Fibroblast of lung (primary cell): Measurements from ENCODE around the gene SCN5A. TPM values are rescaled to one million over a fixed set of nuclear protein-coding genes. Genes with fewer than 3 reads are reported as not detected.

Experiments
- DNase-seq, 2 donors: peaks; one replicate each; pipeline versions ENCODE4 v3.0.0 to v3.0.0-alpha.2; 2010; ENCODE audit warnings: low read depth in 2 of 2
- H2AFZ ChIP-seq: 2 replicates; pipeline ENCODE4 v1.5.1; 2012; ENCODE audit warnings: low read length, control low read depth, inconsistent platforms
- H3K27ac ChIP-seq: 2 replicates; pipeline ENCODE4 v1.5.1; 2011; ENCODE audit warnings: low read length, control low read depth; ENCODE audit not compliant: insufficient read depth
- H3K27me3 ChIP-seq: 2 replicates; pipeline ENCODE4 v1.5.1; 2011; ENCODE audit warnings: mild to moderate bottlenecking, low read length; ENCODE audit not compliant: control insufficient read depth, insufficient read depth
- H3K36me3 ChIP-seq: 2 replicates; pipeline ENCODE4 v1.5.1; 2011; ENCODE audit warnings: low read length; ENCODE audit not compliant: control insufficient read depth, insufficient read depth
- H3K4me1 ChIP-seq: 2 replicates; pipeline ENCODE4 v1.5.1; 2011; ENCODE audit warnings: low read length; ENCODE audit not compliant: control insufficient read depth, insufficient read depth; ENCODE audit errors: extremely low read depth
- H3K4me2 ChIP-seq: 2 replicates; pipeline ENCODE4 v1.5.1; 2011; ENCODE audit warnings: low read length, control low read depth; ENCODE audit not compliant: insufficient read depth; ENCODE audit errors: extremely low read depth
- H3K4me3 ChIP-seq, 4 experiments: fragments of 200-600 bp in 1 of 4; sonication (generic) in 1 of 4; replicated peaks in 1 of 4; 2 replicates each; pipeline ENCODE4 v1.5.1; 2011 to 2016; ENCODE audit warnings: low read length in 4 of 4, low read depth in 3 of 4, mild to moderate bottlenecking in 3 of 4, control low read depth in 2 of 4, inconsistent platforms in 1 of 4, mixed read lengths in 1 of 4; ENCODE audit not compliant: insufficient read depth in 1 of 4; ENCODE audit errors: control extremely low read depth in 1 of 4
- H3K79me2 ChIP-seq: 2 replicates; pipeline ENCODE4 v1.5.1; 2012; ENCODE audit warnings: mild to moderate bottlenecking, low read length, inconsistent platforms; ENCODE audit not compliant: control insufficient read depth, insufficient read depth
- H3K9ac ChIP-seq: 2 replicates; pipeline ENCODE4 v1.5.1; 2011; ENCODE audit warnings: mild to moderate bottlenecking, low read length, control low read depth; ENCODE audit not compliant: insufficient read depth
- H3K9me3 ChIP-seq: 2 replicates; pipeline ENCODE4 v1.5.1; 2012; ENCODE audit warnings: low read depth, low read length; ENCODE audit not compliant: control insufficient read depth, insufficient read depth
- H4K20me1 ChIP-seq: 2 replicates; pipeline ENCODE4 v1.5.1; 2011; ENCODE audit warnings: low read length; ENCODE audit not compliant: control insufficient read depth, insufficient read depth; ENCODE audit errors: extremely low read depth
- EZH2 ChIP-seq: IDR thresholded peaks from 2 replicates; pipeline ENCODE4 v1.5.1; 2012; ENCODE audit warnings: low read length, control low read depth, mild to moderate bottlenecking; ENCODE audit errors: missing control alignments
- polyA plus RNA-seq, 2 donors: library from polyadenylated mRNA; depleted of rRNA in 1 of 2; stranded (reverse) in 1 of 2; unstranded in 1 of 2; fragments of >200 nt; gene quantifications; 2 replicates each; pipeline ENCODE4 v1.2.1, GENCODE V29; 2011 to 2012; ENCODE audit warnings: missing spikeins in 1 of 2
- total RNA-seq: library from RNA; depleted of rRNA; stranded (reverse); fragments of >200 nt; gene quantifications from 2 replicates; pipeline ENCODE4 v1.2.1, GENCODE V29; 2014
- TF ChIP-seq, protein P1 (sequence below), 2 donors: IDR thresholded peaks in 1 of 2; conservative IDR thresholded peaks in 1 of 2; 1 replicate in 1 of 2; 2 replicates in 1 of 2; pipeline ENCODE4 v1.5.1; 2011 to 2012; ENCODE audit warnings: low read length in 2 of 2, control low read depth in 1 of 2, inconsistent platforms in 1 of 2, low read depth in 1 of 2, mild to moderate bottlenecking in 1 of 2

Gene SCN5A
- total and polyA plus RNA-seq, 2 donors (not counting 1 experiment from before 2014, with no cell fraction given): 0.27 to 0.50 TPM

DNA sequence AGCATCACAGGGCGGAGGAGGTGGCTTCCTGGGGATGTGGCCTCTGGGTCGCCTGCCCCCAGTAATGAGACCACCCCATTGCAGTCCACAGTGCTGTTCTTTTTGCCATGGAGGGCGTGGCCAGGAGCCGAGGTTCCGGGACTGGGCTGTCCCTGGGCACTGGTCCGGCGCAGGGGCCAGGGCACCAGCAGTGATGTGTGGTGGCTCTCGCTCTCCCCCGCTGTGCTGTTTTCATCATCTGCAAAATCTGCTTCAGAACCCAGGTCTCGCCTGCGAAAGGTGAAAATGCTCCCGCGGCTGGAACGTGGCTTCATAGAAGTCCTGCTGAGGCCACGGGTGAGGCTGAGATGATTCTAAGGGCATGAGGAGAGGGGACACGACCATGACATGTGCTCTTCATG lies 45.8 kb downstream of the SCN5A start:
- no peak overlapping the region for H3K4me3 ChIP-seq
- no peaks in the 10 kb centered on the region for H3K9me3 ChIP-seq
- H3K4me1 ChIP-seq: no peaks in the 10 kb centered on the region
- H3K27ac ChIP-seq: no peak overlapping the region
- H4K20me1 ChIP-seq: no peaks in the 10 kb centered on the region
- no peak for DNase-seq
- H3K36me3 ChIP-seq: no peaks in the 10 kb centered on the region
- H2AFZ ChIP-seq: no peak overlapping the region
- H3K27me3 ChIP-seq: no peaks in the 10 kb centered on the region
- H3K79me2 ChIP-seq: no peaks in the 10 kb centered on the region
- H3K9ac ChIP-seq: no peak overlapping the region
- H3K4me2 ChIP-seq: no peak overlapping the region
- no peak for TF ChIP-seq EZH2
- TF ChIP-seq, protein P1, sequence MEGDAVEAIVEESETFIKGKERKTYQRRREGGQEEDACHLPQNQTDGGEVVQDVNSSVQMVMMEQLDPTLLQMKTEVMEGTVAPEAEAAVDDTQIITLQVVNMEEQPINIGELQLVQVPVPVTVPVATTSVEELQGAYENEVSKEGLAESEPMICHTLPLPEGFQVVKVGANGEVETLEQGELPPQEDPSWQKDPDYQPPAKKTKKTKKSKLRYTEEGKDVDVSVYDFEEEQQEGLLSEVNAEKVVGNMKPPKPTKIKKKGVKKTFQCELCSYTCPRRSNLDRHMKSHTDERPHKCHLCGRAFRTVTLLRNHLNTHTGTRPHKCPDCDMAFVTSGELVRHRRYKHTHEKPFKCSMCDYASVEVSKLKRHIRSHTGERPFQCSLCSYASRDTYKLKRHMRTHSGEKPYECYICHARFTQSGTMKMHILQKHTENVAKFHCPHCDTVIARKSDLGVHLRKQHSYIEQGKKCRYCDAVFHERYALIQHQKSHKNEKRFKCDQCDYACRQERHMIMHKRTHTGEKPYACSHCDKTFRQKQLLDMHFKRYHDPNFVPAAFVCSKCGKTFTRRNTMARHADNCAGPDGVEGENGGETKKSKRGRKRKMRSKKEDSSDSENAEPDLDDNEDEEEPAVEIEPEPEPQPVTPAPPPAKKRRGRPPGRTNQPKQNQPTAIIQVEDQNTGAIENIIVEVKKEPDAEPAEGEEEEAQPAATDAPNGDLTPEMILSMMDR (conservative IDR thresholded peaks at IDR 0.05 in 1 of 2, IDR thresholded peaks at IDR 0.05 in 1 of 2; ENCODE audit: low read depth in 1 of 2, low read length in 2 of 2): no peak

- Histone ChIP-seq H4K20me1 (no peaks in the 10 kb centered on the region), H3K36me3 (no peaks in the 10 kb centered on the region), H3K4me3 (no peak overlapping the region), H2AFZ (no peak overlapping the region), H3K4me1 (no peaks in the 10 kb centered on the region), H3K9ac (no peak overlapping the region), H3K27ac (no peak overlapping the region), H3K79me2 (no peaks in the 10 kb centered on the region), H3K27me3 (no peaks in the 10 kb centered on the region), H3K4me2 (no peak overlapping the region), H3K9me3 (no peaks in the 10 kb centered on the region)
- TF ChIP-seq, protein P1 (conservative IDR thresholded peaks at IDR 0.05 in 1 of 2, IDR thresholded peaks at IDR 0.05 in 1 of 2; ENCODE audit: low read depth in 1 of 2, low read length in 2 of 2): no peak
- TF ChIP-seq EZH2: no peak
- DNase-seq: no peak
Observed at GRCh38 chr3:38602576-38603250, 46.8 kb downstream of the SCN5A start.

DNA sequence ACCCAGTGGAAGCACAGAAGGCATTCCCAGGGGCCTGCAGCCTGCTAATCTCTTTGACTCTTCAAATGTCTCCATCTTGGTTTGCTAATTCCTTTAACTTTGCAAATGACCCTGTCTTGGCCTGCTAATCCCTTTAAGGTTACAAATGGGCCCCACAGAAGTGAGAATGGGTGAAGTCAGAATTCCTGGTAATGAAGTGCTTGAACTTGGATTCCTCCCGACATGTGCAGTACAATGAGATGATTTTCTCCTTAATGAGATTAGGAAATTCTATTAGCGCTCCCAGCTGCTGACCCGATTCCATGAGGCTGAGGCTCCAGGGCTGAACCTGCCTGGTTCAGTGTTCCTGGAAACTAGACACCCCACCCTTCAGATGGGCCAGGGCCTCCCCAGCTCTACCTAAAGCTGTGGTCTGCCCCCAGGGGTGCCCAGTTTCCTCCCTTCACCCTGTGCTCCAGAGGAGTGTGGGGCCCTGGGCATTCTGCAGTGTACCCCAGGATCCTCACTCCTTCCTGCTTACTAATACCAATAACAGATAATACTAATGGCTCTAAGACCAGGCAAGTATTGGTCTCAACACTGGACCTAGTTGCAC lies 47.4 kb downstream of the SCN5A start:
- Histone ChIP-seq H3K4me2 (no peak overlapping the region), H3K36me3 (no peaks in the 10 kb centered on the region), H3K9me3 (no peaks in the 10 kb centered on the region), H3K4me1 (no peaks in the 10 kb centered on the region), H4K20me1 (no peaks in the 10 kb centered on the region), H3K9ac (no peak overlapping the region), H3K27ac (no peak overlapping the region), H3K79me2 (no peaks in the 10 kb centered on the region), H2AFZ (no peak overlapping the region), H3K4me3 (no peak overlapping the region), H3K27me3 (no peaks in the 10 kb centered on the region)
- no peak for DNase-seq
- TF ChIP-seq, protein P1 (conservative IDR thresholded peaks at IDR 0.05 in 1 of 2, IDR thresholded peaks at IDR 0.05 in 1 of 2; ENCODE audit: low read depth in 1 of 2, low read length in 2 of 2): no peak
- TF ChIP-seq EZH2: no peak
